Measurements from ENCODE around the gene SEC22A.

SEC22A gene

GRCh38 chr3:123262868-123263267, 61.1 kb downstream of the SEC22A start:
- no peak for DNase-seq (ENCODE audit: low read depth in 2 of 2, low spot score in 1 of 2)

- DNase-seq (ENCODE audit: low read depth in 2 of 2, low spot score in 1 of 2), result no peak
These were observed 62.2 kb downstream of the SEC22A start for GRCh38 chr3:123263941-123264340.

- no peak for DNase-seq (ENCODE audit: low read depth in 2 of 2, low spot score in 1 of 2)
These were observed 66.1 kb downstream of the SEC22A start for GRCh38 chr3:123267821-123268220.

- no peak for DNase-seq (ENCODE audit: low read depth in 2 of 2, low spot score in 1 of 2)
These were observed 69.1 kb downstream of the SEC22A start for GRCh38 chr3:123270818-123271217.

GRCh38 chr3:123271466-123272159, 69.9 kb downstream of the SEC22A start:
- DNase-seq (ENCODE audit: low read depth in 2 of 2, low spot score in 1 of 2), result no peak

- no peak for DNase-seq (ENCODE audit: low read depth in 2 of 2, low spot score in 1 of 2)
These were observed 70.8 kb downstream of the SEC22A start for GRCh38 chr3:123272547-123272946.

GRCh38 chr3:123275691-123276090, 73.9 kb downstream of the SEC22A start:
- no peak for DNase-seq (ENCODE audit: low read depth in 2 of 2, low spot score in 1 of 2)

GRCh38 chr3:123276346-123277006, 74.7 kb downstream of the SEC22A start:
- no peak for DNase-seq (ENCODE audit: low read depth in 2 of 2, low spot score in 1 of 2)

GRCh38 chr3:123277106-123277505, 75.4 kb downstream of the SEC22A start:
- no peak for DNase-seq (ENCODE audit: low read depth in 2 of 2, low spot score in 1 of 2)

- no peak for DNase-seq (ENCODE audit: low read depth in 2 of 2, low spot score in 1 of 2)
These were observed 76.7 kb downstream of the SEC22A start for GRCh38 chr3:123278446-123278845.

GRCh38 chr3:123279121-123279520, 77.4 kb downstream of the SEC22A start:
- DNase-seq (ENCODE audit: low read depth in 2 of 2, low spot score in 1 of 2), result no peak

- DNase-seq (ENCODE audit: low read depth in 2 of 2, low spot score in 1 of 2), result no peak
These were observed 79.7 kb downstream of the SEC22A start for GRCh38 chr3:123281406-123281805.

GRCh38 chr3:123281929-123282328, 80.2 kb downstream of the SEC22A start:
- no peak for DNase-seq (ENCODE audit: low read depth in 2 of 2, low spot score in 1 of 2)

GRCh38 chr3:123282461-123282860, 80.7 kb downstream of the SEC22A start:
- no peak for DNase-seq (ENCODE audit: low read depth in 2 of 2, low spot score in 1 of 2)

- no peak for DNase-seq (ENCODE audit: low read depth in 2 of 2, low spot score in 1 of 2)
These were observed 81.3 kb downstream of the SEC22A start for GRCh38 chr3:123283074-123283473.

GRCh38 chr3:123283657-123284398, 82.1 kb downstream of the SEC22A start:
- DNase-seq (ENCODE audit: low read depth in 2 of 2, low spot score in 1 of 2), result no peak

- no peak for DNase-seq (ENCODE audit: low read depth in 2 of 2, low spot score in 1 of 2)
These were observed 82.8 kb downstream of the SEC22A start for GRCh38 chr3:123284399-123285010.

GRCh38 chr3:123285066-123285465, 83.3 kb downstream of the SEC22A start:
- no peak for DNase-seq (ENCODE audit: low read depth in 2 of 2, low spot score in 1 of 2)

- no peak for DNase-seq (ENCODE audit: low read depth in 2 of 2, low spot score in 1 of 2)
These were observed 83.7 kb downstream of the SEC22A start for GRCh38 chr3:123285479-123285878.

GRCh38 chr3:123285931-123286307, 84.2 kb downstream of the SEC22A start:
- no peak for DNase-seq (ENCODE audit: low read depth in 2 of 2, low spot score in 1 of 2)

- no peak for DNase-seq (ENCODE audit: low read depth in 2 of 2, low spot score in 1 of 2)
These were observed 84.7 kb downstream of the SEC22A start for GRCh38 chr3:123286308-123287023.
